HG02884 (cell line): ENCODE measurements around the gene EME1.
"Not testable (repeated sequence)": the region's sequence is repeated elsewhere in the genome, so short reads cannot be mapped to it uniquely, and the experiment has no call there.

Source experiments
- ATAC-seq: cut with Tn5 transposase; IDR thresholded peaks from one replicate; pipeline ENCODE4 v1.9.1; 2021; ENCODE audit warnings: mild to moderate bottlenecking, moderate library complexity; ENCODE audit not compliant: unreplicated experiment

The EME1 gene

GRCh38 chr17:50388728-50389127, 15.7 kb downstream of the EME1 start:
- no peak for ATAC-seq

GRCh38 chr17:50389534-50389933, 16.5 kb downstream of the EME1 start:
- no peak for ATAC-seq

- ATAC-seq, result no peak
These were observed 19.6 kb downstream of the EME1 start for GRCh38 chr17:50392621-50393020.

- no peak for ATAC-seq
These were observed 20.7 kb downstream of the EME1 start for GRCh38 chr17:50393700-50394099.

GRCh38 chr17:50394711-50395110, 21.7 kb downstream of the EME1 start:
- no peak for ATAC-seq

GRCh38 chr17:50396261-50397110, 23.5 kb downstream of the EME1 start:
- no peak for ATAC-seq

- peak; percentile 94 for ATAC-seq
These were observed 24.3 kb downstream of the EME1 start, which contains the start of gene LRRC59 for GRCh38 chr17:50397111-50397918. Gene LRRC59 (minus strand): TSS chr17:50397523. CDS start chr17:50397317, 206 bp downstream.

- ATAC-seq, result no peak
These were observed 24.9 kb downstream of the EME1 start for GRCh38 chr17:50397919-50398285.

GRCh38 chr17:50398672-50399071, 25.6 kb downstream of the EME1 start:
- not testable (repeated sequence) for ATAC-seq

GRCh38 chr17:50399591-50399990, 26.6 kb downstream of the EME1 start:
- not testable (repeated sequence) for ATAC-seq

- ATAC-seq, result not testable (repeated sequence)
These were observed 32.3 kb downstream of the EME1 start for GRCh38 chr17:50405351-50405750.

GRCh38 chr17:50406578-50406977, 33.5 kb downstream of the EME1 start:
- no peak for ATAC-seq

GRCh38 chr17:50407921-50408320, 34.9 kb downstream of the EME1 start:
- no peak for ATAC-seq

GRCh38 chr17:50412188-50412732, 39.2 kb downstream of the EME1 start:
- no peak for ATAC-seq

GRCh38 chr17:50414808-50415207, 41.8 kb downstream of the EME1 start:
- no peak for ATAC-seq

GRCh38 chr17:50419577-50419976, 46.5 kb downstream of the EME1 start:
- ATAC-seq, result not testable (repeated sequence)

- no peak for ATAC-seq
These were observed 47.5 kb downstream of the EME1 start for GRCh38 chr17:50420419-50421112.

GRCh38 chr17:50421308-50422051, 48.5 kb downstream of the EME1 start:
- no peak for ATAC-seq

GRCh38 chr17:50422738-50423137, 49.7 kb downstream of the EME1 start:
- no peak for ATAC-seq

GRCh38 chr17:50423553-50424159, 50.6 kb downstream of the EME1 start:
- ATAC-seq, result no peak
